IMR-90 (cell line): ENCODE data around the gene UGT1A3.

Experiments used
- BHLHE40 ChIP-seq: fragments of 150-350 bp; IDR thresholded peaks from 2 replicates; pipeline ENCODE4 v1.6.1; 2016; ENCODE audit warnings: mild to moderate bottlenecking, low read depth, low read length
- CTCF ChIP-seq: conservative IDR thresholded peaks from 2 replicates; pipeline ENCODE4 v1.5.1; 2012; ENCODE audit warnings: mild to moderate bottlenecking, low read depth, low read length, improper control_type of control experiment
- MXI1 ChIP-seq: IDR thresholded peaks from 2 replicates; pipeline ENCODE4 v1.6.1; 2012; ENCODE audit warnings: low read depth, mild to moderate bottlenecking, low read length, moderate library complexity, borderline replicate concordance
- NFE2L2 ChIP-seq: fragments of 150-350 bp; IDR thresholded peaks from 2 replicates; pipeline ENCODE4 v1.6.1; 2016; ENCODE audit warnings: low read depth, mild to moderate bottlenecking, low read length
- POLR2A ChIP-seq: IDR thresholded peaks from 2 replicates; pipeline ENCODE4 v1.6.1; 2012; ENCODE audit warnings: mild to moderate bottlenecking, low read depth, low read length
- RAD21 ChIP-seq: IDR thresholded peaks from 2 replicates; pipeline ENCODE4 v1.6.1; 2012; ENCODE audit warnings: low read length, improper control_type of control experiment
- RCOR1 ChIP-seq: IDR thresholded peaks from 2 replicates; pipeline ENCODE4 v1.6.1; 2012; ENCODE audit warnings: mild to moderate bottlenecking, low read length, improper control_type of control experiment; ENCODE audit not compliant: insufficient replicate concordance
- RFX5 ChIP-seq: IDR thresholded peaks from 2 replicates; pipeline ENCODE4 v1.8.0; 2012; ENCODE audit warnings: low read depth, mild to moderate bottlenecking, low read length, moderate library complexity
- SMC3 ChIP-seq: fragments of 150-350 bp; IDR thresholded peaks from 2 replicates; pipeline ENCODE4 v1.6.1; 2016; ENCODE audit warnings: low read depth, mild to moderate bottlenecking, antibody characterized with exemption, low read length, moderate library complexity

- TF ChIP-seq CTCF: no peak
- TF ChIP-seq RAD21: no peak
- no peak for TF ChIP-seq POLR2A
- no peak for TF ChIP-seq RCOR1
- no peak for TF ChIP-seq SMC3
- no peak for TF ChIP-seq RFX5
- TF ChIP-seq NFE2L2: no peak
- no peak for TF ChIP-seq BHLHE40
- TF ChIP-seq MXI1: no peak
These were observed 74.6 kb downstream of the UGT1A3 start for GRCh38 chr2:233803292-233803911.
